Nephron (organoid): ENCODE data around the gene CABP2.
"Not testable (repeated sequence)": the region's sequence is repeated elsewhere in the genome, so short reads cannot be mapped to it uniquely, and the experiment has no call there.

Source experiments
- H3K27ac Mint-ChIP-seq, 3 experiments: 2 replicates each; pipeline ENCODE4 v1.8.0; 2020; ENCODE audit warnings: mixed read lengths in 3 of 3, mild to moderate bottlenecking in 2 of 3, moderate library complexity in 1 of 3
- H3K27me3 Mint-ChIP-seq: 2 replicates; pipeline ENCODE4 v1.8.0; 2021; ENCODE audit warnings: low read depth, mild to moderate bottlenecking, moderate library complexity, mixed read lengths
- H3K36me3 Mint-ChIP-seq: 2 replicates; pipeline ENCODE4 v1.8.0; 2020; ENCODE audit warnings: low read depth, mixed read lengths
- H3K4me1 Mint-ChIP-seq: 2 replicates; pipeline ENCODE4 v1.8.0; 2020; ENCODE audit warnings: mixed read lengths
- H3K4me3 Mint-ChIP-seq, 3 experiments: 2 replicates each; pipeline ENCODE4 v1.8.0; 2020; ENCODE audit warnings: mild to moderate bottlenecking in 3 of 3, mixed read lengths in 3 of 3, moderate library complexity in 2 of 3
- H3K9me3 Mint-ChIP-seq: 2 replicates; pipeline ENCODE4 v1.8.0; 2020; ENCODE audit warnings: mixed read lengths
- CTCF ChIP-seq, 3 experiments: fragments of 200-600 bp; sonication (generic); IDR thresholded peaks; one replicate each; pipeline ENCODE4 v1.5.0; 2021; ENCODE audit warnings: antibody characterized with exemption in 3 of 3; ENCODE audit not compliant: unreplicated experiment in 3 of 3

Gene CABP2

GRCh38 chr11:67562963-67563704 lies 39.9 kb upstream of the CABP2 start:
- Mint-ChIP-seq H3K4me3 (no peak overlapping the region), H3K27me3 (no peaks in the 10 kb centered on the region), H3K9me3 (no peaks in the 10 kb centered on the region), H3K27ac (peak overlapping the region; percentile 75 to 98 (median 88)), H3K4me1 (peaks cover 39% of the 10 kb centered on the region), H3K36me3 (no peaks in the 10 kb centered on the region)
- TF ChIP-seq CTCF (IDR thresholded peaks at IDR 0.05; ENCODE audit: unreplicated experiment in 3 of 3), result no peak

- Mint-ChIP-seq H3K36me3 (no peaks in the 10 kb centered on the region), H3K27me3 (no peaks in the 10 kb centered on the region), H3K4me1 (peaks cover 43% of the 10 kb centered on the region), H3K9me3 (no peaks in the 10 kb centered on the region), H3K27ac (peak overlapping the region; percentile 75 to 98 (median 88)), H3K4me3 (no peak overlapping the region)
- no peak for TF ChIP-seq CTCF (IDR thresholded peaks at IDR 0.05; ENCODE audit: unreplicated experiment in 3 of 3)
Measured at GRCh38 chr11:67561971-67562619, 38.8 kb upstream of the CABP2 start.

DNA sequence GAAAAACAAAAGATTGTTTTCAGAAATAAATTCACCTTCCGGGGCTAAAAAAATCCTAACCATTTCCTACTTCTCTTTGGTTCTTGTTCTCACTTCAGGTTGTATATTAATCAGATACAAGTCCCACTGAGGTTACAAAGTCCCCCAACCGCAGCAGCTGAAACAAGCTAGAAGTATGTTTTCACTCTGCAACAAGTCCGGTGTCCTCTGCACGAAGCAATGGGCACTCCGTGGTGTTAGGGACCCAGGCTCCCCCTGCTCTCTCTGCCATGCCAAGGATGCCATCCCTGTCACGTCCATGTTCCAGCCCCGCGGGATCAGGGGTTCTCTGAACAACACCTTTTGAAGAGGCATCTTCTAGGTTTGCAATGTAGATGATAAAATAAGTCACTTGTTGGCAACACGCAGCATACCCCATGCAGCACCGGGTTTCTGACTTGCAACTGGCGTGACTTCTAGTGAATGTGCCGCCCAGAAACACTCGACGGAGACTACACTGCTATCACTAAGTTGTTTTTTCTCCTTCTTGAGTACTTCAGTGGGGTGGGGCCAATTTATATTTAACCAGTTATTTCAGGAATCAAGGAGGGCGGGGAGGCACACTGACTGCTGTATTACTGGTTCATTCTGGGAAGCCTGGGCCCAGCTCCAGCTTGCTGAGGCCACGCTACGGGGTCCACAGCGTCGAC lies 35.0 kb upstream of the CABP2 start:
- H3K27ac Mint-ChIP-seq, result peak overlapping the region; percentile 90 to 98 (median 93)
- no peaks in the 10 kb centered on the region for H3K9me3 Mint-ChIP-seq
- no peaks in the 10 kb centered on the region for H3K36me3 Mint-ChIP-seq
- peak overlapping the region; percentile 11 to 46 (median 40) for H3K4me3 Mint-ChIP-seq
- peaks cover 5% of the 10 kb centered on the region for H3K27me3 Mint-ChIP-seq
- peaks cover 31% of the 10 kb centered on the region for H3K4me1 Mint-ChIP-seq
- TF ChIP-seq CTCF (IDR thresholded peaks at IDR 0.05; ENCODE audit: unreplicated experiment in 3 of 3), result no peak

GRCh38 chr11:67556244-67556643 lies 33.0 kb upstream of the CABP2 start:
- no peaks in the 10 kb centered on the region for H3K36me3 Mint-ChIP-seq
- peaks cover 3% of the 10 kb centered on the region for H3K9me3 Mint-ChIP-seq
- H3K27ac Mint-ChIP-seq, result peak overlapping the region in 2 of 3 experiments; percentile 1 to 14
- no peak overlapping the region for H3K4me3 Mint-ChIP-seq
- no peak for TF ChIP-seq CTCF (IDR thresholded peaks at IDR 0.05; ENCODE audit: unreplicated experiment in 3 of 3)
- peaks cover 16% of the 10 kb centered on the region for H3K27me3 Mint-ChIP-seq
- peaks cover 17% of the 10 kb centered on the region for H3K4me1 Mint-ChIP-seq

GRCh38 chr11:67551697-67552096 lies 28.5 kb upstream of the CABP2 start:
- H3K27ac Mint-ChIP-seq, H3K9me3 Mint-ChIP-seq: not testable (repeated sequence)

DNA sequence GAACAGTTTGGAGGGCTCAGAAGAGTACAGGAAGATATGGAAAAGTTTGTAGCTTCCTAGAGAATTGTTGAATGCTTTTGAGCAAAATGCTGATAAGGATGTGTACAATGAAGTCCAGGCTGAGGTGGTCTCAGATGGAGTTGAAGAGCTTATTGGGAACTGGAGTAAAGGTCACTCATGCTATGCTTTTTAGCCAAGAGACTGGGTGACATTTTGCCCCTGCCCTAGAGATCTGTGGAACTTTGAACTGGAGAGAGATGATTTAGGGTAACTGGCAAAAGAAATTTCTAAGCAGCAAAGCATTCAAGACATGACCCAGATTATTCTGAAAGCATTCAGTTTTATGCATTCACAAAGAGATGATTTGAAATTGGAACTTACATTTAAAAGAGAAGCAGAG lies 27.9 kb upstream of the CABP2 start:
- Mint-ChIP-seq H3K27ac (no peak overlapping the region), H3K27me3 (peaks cover 16% of the 10 kb centered on the region), H3K36me3 (no peaks in the 10 kb centered on the region), H3K9me3 (peaks cover 9% of the 10 kb centered on the region), H3K4me3 (no peak overlapping the region), H3K4me1 (peaks cover 4% of the 10 kb centered on the region)
- no peak for TF ChIP-seq CTCF (IDR thresholded peaks at IDR 0.05; ENCODE audit: unreplicated experiment in 3 of 3)

More at GRCh38 chr11:67551697-67552096, 28.5 kb upstream of the CABP2 start:
- H3K36me3 Mint-ChIP-seq, H3K4me1 Mint-ChIP-seq, H3K4me3 Mint-ChIP-seq: not testable (repeated sequence)
- peaks cover 16% of the 10 kb centered on the region for H3K27me3 Mint-ChIP-seq
